ENCODE data around the gene PTH2R. TPM values are rescaled to one million over a fixed set of nuclear protein-coding genes. Genes with fewer than 3 reads are reported as not detected.

PTH2R gene
- total RNA-seq, 3 donors from 2014 or later: 0.64 to 3.3 (median 1.2) TPM

- no peaks in the 10 kb centered on the region for H3K36me3 ChIP-seq
- H3K27me3 ChIP-seq: no peaks in the 10 kb centered on the region
- no peak for TF ChIP-seq POLR2A (IDR thresholded peaks at IDR 0.05)
- TF ChIP-seq POLR2AphosphoS5 (IDR thresholded peaks at IDR 0.05): no peak
- TF ChIP-seq CTCF (IDR thresholded peaks at IDR 0.05): no peak
These were observed 82.3 kb downstream of the PTH2R start for GRCh38 chr2:208488686-208489564.

GRCh38 chr2:208489687-208490086 is 83.1 kb downstream of the PTH2R start:
- no peak for DNase-seq (ENCODE audit: low spot score in 2 of 2)
- intact Hi-C loops (cut with DNase I; ENCODE audit: low total_unique reads): no loop called here

More at GRCh38 chr2:208488686-208489564, 82.3 kb downstream of the PTH2R start:
- Histone ChIP-seq H3K9me3 (peaks cover 0 to 9% of the 10 kb centered on the region in 2 donors), H3K4me3 (no peak overlapping the region), H3K4me1 (no peaks in the 10 kb centered on the region), H3K27ac (no peak overlapping the region)
- no peak for DNase-seq (ENCODE audit: low spot score in 2 of 2)
- intact Hi-C loops (cut with DNase I; ENCODE audit: low total_unique reads): no loop called here

GRCh38 chr2:208490492-208490891 is 83.9 kb downstream of the PTH2R start:
- intact Hi-C loops (cut with DNase I; ENCODE audit: low total_unique reads): no loop called here
- no peak for DNase-seq (ENCODE audit: low spot score in 2 of 2)

More at GRCh38 chr2:208489687-208490086, 83.1 kb downstream of the PTH2R start:
- no peak for TF ChIP-seq CTCF (IDR thresholded peaks at IDR 0.05)
- TF ChIP-seq POLR2AphosphoS5 (IDR thresholded peaks at IDR 0.05): no peak
- TF ChIP-seq POLR2A (IDR thresholded peaks at IDR 0.05): no peak
- H3K36me3 ChIP-seq: no peaks in the 10 kb centered on the region
- H3K4me1 ChIP-seq: no peaks in the 10 kb centered on the region
- H3K4me3 ChIP-seq: no peak overlapping the region
- no peaks in the 10 kb centered on the region for H3K27me3 ChIP-seq
- peaks cover 0 to 9% of the 10 kb centered on the region in 2 donors for H3K9me3 ChIP-seq
- H3K27ac ChIP-seq: no peak overlapping the region

GRCh38 chr2:208491641-208492040 is 85.0 kb downstream of the PTH2R start:
- DNase-seq (ENCODE audit: low spot score in 2 of 2): no peak
- Histone ChIP-seq H3K4me1 (no peaks in the 10 kb centered on the region), H3K4me3 (no peak overlapping the region), H3K27me3 (no peaks in the 10 kb centered on the region), H3K9me3 (peaks cover 0 to 9% of the 10 kb centered on the region in 2 donors), H3K36me3 (no peaks in the 10 kb centered on the region), H3K27ac (no peak overlapping the region)
- no peak for TF ChIP-seq POLR2AphosphoS5 (IDR thresholded peaks at IDR 0.05)
- intact Hi-C loops (cut with DNase I; ENCODE audit: low total_unique reads): no loop called here

More at GRCh38 chr2:208490492-208490891, 83.9 kb downstream of the PTH2R start:
- Histone ChIP-seq H3K27me3 (no peaks in the 10 kb centered on the region), H3K4me1 (no peaks in the 10 kb centered on the region), H3K36me3 (no peaks in the 10 kb centered on the region), H3K27ac (no peak overlapping the region), H3K9me3 (peaks cover 0 to 9% of the 10 kb centered on the region in 2 donors), H3K4me3 (no peak overlapping the region)
- TF ChIP-seq POLR2AphosphoS5 (IDR thresholded peaks at IDR 0.05) (no peak), POLR2A (IDR thresholded peaks at IDR 0.05) (no peak), CTCF (IDR thresholded peaks at IDR 0.05) (no peak)

GRCh38 chr2:208492069-208492468 is 85.5 kb downstream of the PTH2R start:
- intact Hi-C loops (cut with DNase I; ENCODE audit: low total_unique reads): no loop called here
- Histone ChIP-seq H3K27me3 (no peaks in the 10 kb centered on the region), H3K36me3 (no peaks in the 10 kb centered on the region), H3K9me3 (peaks cover 0 to 8% of the 10 kb centered on the region in 2 donors), H3K27ac (no peak overlapping the region), H3K4me1 (no peaks in the 10 kb centered on the region), H3K4me3 (no peak overlapping the region)
- TF ChIP-seq CTCF (IDR thresholded peaks at IDR 0.05): no peak
- no peak for TF ChIP-seq POLR2AphosphoS5 (IDR thresholded peaks at IDR 0.05)
- no peak for TF ChIP-seq POLR2A (IDR thresholded peaks at IDR 0.05)
- DNase-seq (ENCODE audit: low spot score in 2 of 2): no peak

Data from breast epithelium (tissue), 4 donors.